SU-DHL-6 (cell line): ENCODE results near the gene DENND1B.
A peak's percentile ranks its signal among the peaks of the same experiment; 100 is the strongest.

Source experiments
- H2AFZ ChIP-seq: fragments of 200-600 bp; sonication (generic); 2 replicates; pipeline ENCODE4 v1.6.1; 2014; ENCODE audit warnings: low read depth, mild to moderate bottlenecking, moderate library complexity, mixed read lengths, antibody characterized with exemption, low read length; ENCODE audit not compliant: severe bottlenecking
- H3F3A ChIP-seq: fragments of 200-600 bp; shearing (Covaris generic); 2 replicates; pipeline ENCODE4 v1.6.0; 2016; ENCODE audit warnings: antibody characterized with exemption, mild to moderate bottlenecking; ENCODE audit not compliant: insufficient read depth
- H3K27ac ChIP-seq: fragments of 200-600 bp; sonication (generic); 2 replicates; pipeline ENCODE4 v1.5.1; 2016; ENCODE audit warnings: low read depth, mild to moderate bottlenecking, low read length, moderate library complexity, mixed read lengths
- H3K27me3 ChIP-seq: fragments of 200-600 bp; sonication (generic), shearing (Covaris generic); 2 replicates; pipeline ENCODE4 v1.6.0; 2014; ENCODE audit warnings: mild to moderate bottlenecking, low read length
- H3K36me3 ChIP-seq: fragments of 200-600 bp; sonication (generic); 2 replicates; pipeline ENCODE4 v1.6.1; 2014; ENCODE audit warnings: mild to moderate bottlenecking, low read length, mixed read lengths
- H3K4me2 ChIP-seq: fragments of 300-600, 200-600 bp; shearing (Covaris generic), sonication (generic); 2 replicates; pipeline ENCODE4 v1.6.0; 2014; ENCODE audit warnings: low read length, low read depth, mild to moderate bottlenecking; ENCODE audit not compliant: poor library complexity, severe bottlenecking
- H3K4me3 ChIP-seq: fragments of 200-600 bp; sonication (generic); 2 replicates; pipeline ENCODE4 v1.5.1; 2014; ENCODE audit warnings: antibody characterized with exemption, low read length, mild to moderate bottlenecking, mixed read lengths; ENCODE audit not compliant: insufficient read depth, poor library complexity, severe bottlenecking
- H3K79me2 ChIP-seq: fragments of 200-600 bp; sonication (generic); 2 replicates; pipeline ENCODE4 v1.6.1; 2014; ENCODE audit warnings: mild to moderate bottlenecking, low read length, moderate library complexity; ENCODE audit not compliant: insufficient read depth
- H3K9ac ChIP-seq: fragments of 200-600 bp; sonication (generic); 2 replicates; pipeline ENCODE4 v1.7.0; 2014; ENCODE audit warnings: mild to moderate bottlenecking, low read length
- H3K9me2 ChIP-seq: fragments of 200-600 bp; sonication (generic); replicated peaks from 2 replicates; pipeline ENCODE4 v1.6.1; 2014; ENCODE audit warnings: low read length; ENCODE audit not compliant: insufficient read depth
- H3K9me3 ChIP-seq: fragments of 200-600 bp; sonication (generic); 2 replicates; pipeline ENCODE4 v1.6.1; 2014; ENCODE audit warnings: low read length, mixed read lengths; ENCODE audit not compliant: insufficient read depth
- H4K20me1 ChIP-seq: fragments of 200-600 bp; sonication (generic); 2 replicates; pipeline ENCODE4 v1.6.1; 2014; ENCODE audit warnings: low read depth, mild to moderate bottlenecking, antibody characterized with exemption, low read length, moderate library complexity, mixed read lengths
- CTCF ChIP-seq: fragments of 200-600 bp; sonication (generic); IDR thresholded peaks from one replicate; pipeline ENCODE4 v1.5.1; 2017; ENCODE audit warnings: antibody characterized with exemption, mild to moderate bottlenecking, low read length, moderate library complexity; ENCODE audit not compliant: insufficient read depth, poor library complexity, severe bottlenecking
- EZH2phosphoT487 ChIP-seq: fragments of 200-600 bp; sonication (generic), shearing (Covaris generic); conservative IDR thresholded peaks from 2 replicates; pipeline ENCODE4 v1.6.1; 2018; ENCODE audit warnings: mild to moderate bottlenecking, antibody characterized with exemption, low read length, moderate library complexity, mixed read lengths

Gene DENND1B

GRCh38 chr1:197695961-197696360, 79.3 kb downstream of the DENND1B start:
- no peak overlapping the region for H3K4me3 ChIP-seq
- no peak overlapping the region for H3K9ac ChIP-seq
- H3K27ac ChIP-seq = no peak overlapping the region
- H3K36me3 ChIP-seq = peaks cover 8% of the 10 kb centered on the region; the same call in 1 of the 2 replicates
- TF ChIP-seq EZH2phosphoT487 (no peak), CTCF (no peak)
- H3K4me2 ChIP-seq = no peak overlapping the region
- H4K20me1 ChIP-seq = no peaks in the 10 kb centered on the region
- no peaks in the 10 kb centered on the region for H3K27me3 ChIP-seq
- no peak overlapping the region for H2AFZ ChIP-seq
- H3K9me3 ChIP-seq = no peaks in the 10 kb centered on the region
- H3K9me2 ChIP-seq = no peaks in the 10 kb centered on the region
- H3F3A ChIP-seq = peaks cover 10% of the 10 kb centered on the region; the same call in 1 of the 2 replicates
- peaks cover 68% of the 10 kb centered on the region for H3K79me2 ChIP-seq

GRCh38 chr1:197692965-197693364, 82.3 kb downstream of the DENND1B start:
- H4K20me1 ChIP-seq = no peaks in the 10 kb centered on the region
- no peak overlapping the region; the same call in 1 of the 2 replicates for H3K27ac ChIP-seq
- no peak overlapping the region for H2AFZ ChIP-seq
- TF ChIP-seq EZH2phosphoT487 = no peak
- TF ChIP-seq CTCF = peak; percentile 31
- peaks cover 28% of the 10 kb centered on the region for H3K36me3 ChIP-seq
- H3F3A ChIP-seq = peaks cover 10% of the 10 kb centered on the region; the same call in 1 of the 2 replicates
- H3K9me3 ChIP-seq = peaks cover 6% of the 10 kb centered on the region; the same call in 1 of the 2 replicates
- no peaks in the 10 kb centered on the region for H3K27me3 ChIP-seq
- no peak overlapping the region for H3K4me2 ChIP-seq
- H3K4me3 ChIP-seq = no peak overlapping the region
- H3K9ac ChIP-seq = no peak overlapping the region
- H3K9me2 ChIP-seq = no peaks in the 10 kb centered on the region
- peaks cover 75% of the 10 kb centered on the region for H3K79me2 ChIP-seq

- Histone ChIP-seq H3K9me3 (peaks cover 6% of the 10 kb centered on the region; the same call in 1 of the 2 replicates), H3K79me2 (peaks cover 74% of the 10 kb centered on the region), H4K20me1 (no peaks in the 10 kb centered on the region), H3F3A (peaks cover 10% of the 10 kb centered on the region; the same call in 1 of the 2 replicates), H3K4me3 (no peak overlapping the region), H3K27me3 (no peaks in the 10 kb centered on the region), H3K27ac (no peak overlapping the region), H3K9me2 (no peaks in the 10 kb centered on the region), H3K4me2 (no peak overlapping the region), H2AFZ (no peak overlapping the region), H3K9ac (no peak overlapping the region), H3K36me3 (peaks cover 29% of the 10 kb centered on the region)
- no peak for TF ChIP-seq EZH2phosphoT487
- no peak for TF ChIP-seq CTCF
Measured at GRCh38 chr1:197691816-197692215, 83.5 kb downstream of the DENND1B start.
